Fibroblast of skin of left biceps (primary cell): Measurements from ENCODE around the gene PRR33.

Experiments used
- DNase-seq, 2 experiments: peaks; one replicate each; pipeline ENCODE4 v3.0.0-alpha.2; 2013; ENCODE audit warnings: low read depth in 2 of 2

Gene PRR33

GRCh38 chr11:1862588-1863351, 28.9 kb downstream of the PRR33 start:
- no peak for DNase-seq

GRCh38 chr11:1861435-1862411, 30.0 kb downstream of the PRR33 start:
- no peak for DNase-seq

GRCh38 chr11:1860108-1860507, 31.6 kb downstream of the PRR33 start:
- no peak for DNase-seq

GRCh38 chr11:1859004-1859403, 32.7 kb downstream of the PRR33 start:
- no peak for DNase-seq

GRCh38 chr11:1858576-1858975, 33.1 kb downstream of the PRR33 start:
- no peak for DNase-seq

GRCh38 chr11:1858154-1858553, 33.5 kb downstream of the PRR33 start:
- DNase-seq = no peak

- DNase-seq = no peak
Measured at GRCh38 chr11:1857064-1857463, 34.6 kb downstream of the PRR33 start.

GRCh38 chr11:1856306-1857005, 35.2 kb downstream of the PRR33 start:
- no peak for DNase-seq

- DNase-seq = no peak
Measured at GRCh38 chr11:1855886-1856265, 35.8 kb downstream of the PRR33 start.

GRCh38 chr11:1854949-1855885, 36.5 kb downstream of the PRR33 start:
- no peak for DNase-seq

- no peak for DNase-seq
Measured at GRCh38 chr11:1854132-1854948, 37.4 kb downstream of the PRR33 start.

GRCh38 chr11:1853376-1854131, 38.1 kb downstream of the PRR33 start:
- DNase-seq = no peak

GRCh38 chr11:1852877-1853276, 38.8 kb downstream of the PRR33 start, which contains the start of gene LSP1:
Gene LSP1, plus strand, starts transcription at chr11:1853084. Its CDS starts 61 bp downstream, at chr11:1853145.
- DNase-seq = no peak

- no peak for DNase-seq
Measured at GRCh38 chr11:1852271-1852876, 39.3 kb downstream of the PRR33 start.

GRCh38 chr11:1851468-1852180, 40.1 kb downstream of the PRR33 start:
- DNase-seq = no peak

GRCh38 chr11:1848640-1849430, 42.9 kb downstream of the PRR33 start:
- no peak for DNase-seq

- DNase-seq = no peak
Measured at GRCh38 chr11:1847926-1848639, 43.6 kb downstream of the PRR33 start.
